Nephron (organoid): ENCODE measurements around the gene RWDD4.
"Not testable (repeated sequence)": the region's sequence is repeated elsewhere in the genome, so short reads cannot be mapped to it uniquely, and the experiment has no call there.

ENCODE experiments used
- H3K27ac Mint-ChIP-seq, 3 experiments: 2 replicates each; pipeline ENCODE4 v1.8.0; 2020; ENCODE audit warnings: mixed read lengths in 3 of 3, mild to moderate bottlenecking in 2 of 3, moderate library complexity in 1 of 3
- H3K27me3 Mint-ChIP-seq: 2 replicates; pipeline ENCODE4 v1.8.0; 2021; ENCODE audit warnings: low read depth, mild to moderate bottlenecking, moderate library complexity, mixed read lengths
- H3K36me3 Mint-ChIP-seq: 2 replicates; pipeline ENCODE4 v1.8.0; 2020; ENCODE audit warnings: low read depth, mixed read lengths
- H3K4me1 Mint-ChIP-seq: 2 replicates; pipeline ENCODE4 v1.8.0; 2020; ENCODE audit warnings: mixed read lengths
- H3K4me3 Mint-ChIP-seq, 3 experiments: 2 replicates each; pipeline ENCODE4 v1.8.0; 2020; ENCODE audit warnings: mild to moderate bottlenecking in 3 of 3, mixed read lengths in 3 of 3, moderate library complexity in 2 of 3
- H3K9me3 Mint-ChIP-seq: 2 replicates; pipeline ENCODE4 v1.8.0; 2020; ENCODE audit warnings: mixed read lengths
- TF ChIP-seq, protein P1 (sequence below), 3 experiments: fragments of 200-600 bp; sonication (generic); IDR thresholded peaks; one replicate each; pipeline ENCODE4 v1.5.0; 2021; ENCODE audit warnings: antibody characterized with exemption in 3 of 3; ENCODE audit not compliant: unreplicated experiment in 3 of 3

Gene RWDD4

DNA sequence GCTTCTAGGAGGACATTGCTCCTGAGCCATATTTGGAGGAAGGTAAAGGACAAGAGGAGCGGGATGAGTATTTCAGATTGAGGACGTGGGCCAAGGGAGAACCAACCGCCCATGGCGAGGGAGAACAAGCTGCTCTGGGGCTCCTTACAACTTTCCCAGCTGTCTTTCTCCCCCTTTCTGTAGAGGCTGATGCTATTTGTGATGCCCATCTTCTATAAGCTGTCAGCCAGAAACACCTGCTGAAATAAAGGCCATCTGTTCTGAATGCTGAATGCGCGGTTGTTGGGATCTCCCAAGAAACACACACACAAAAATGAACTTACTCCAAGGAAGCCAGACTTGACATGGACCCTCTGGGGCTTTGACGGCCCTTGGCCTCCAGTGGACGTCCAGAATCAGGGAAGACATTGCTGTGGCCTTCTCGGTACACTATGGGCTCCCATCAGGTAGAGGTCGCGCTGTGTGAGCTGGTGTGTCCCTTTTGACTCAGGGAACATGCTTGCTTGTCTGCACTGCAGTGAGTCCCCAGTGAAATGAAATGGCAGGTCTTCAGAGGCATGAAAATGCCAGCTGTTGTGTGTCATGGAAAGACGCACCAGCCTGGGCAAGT, 30.9 kb downstream of the RWDD4 start:
- H3K27ac Mint-ChIP-seq, result peak overlapping the region in 2 of 3 experiments; percentile 12 to 21
- no peaks in the 10 kb centered on the region for H3K9me3 Mint-ChIP-seq
- H3K27me3 Mint-ChIP-seq, result no peaks in the 10 kb centered on the region
- TF ChIP-seq, protein P1, sequence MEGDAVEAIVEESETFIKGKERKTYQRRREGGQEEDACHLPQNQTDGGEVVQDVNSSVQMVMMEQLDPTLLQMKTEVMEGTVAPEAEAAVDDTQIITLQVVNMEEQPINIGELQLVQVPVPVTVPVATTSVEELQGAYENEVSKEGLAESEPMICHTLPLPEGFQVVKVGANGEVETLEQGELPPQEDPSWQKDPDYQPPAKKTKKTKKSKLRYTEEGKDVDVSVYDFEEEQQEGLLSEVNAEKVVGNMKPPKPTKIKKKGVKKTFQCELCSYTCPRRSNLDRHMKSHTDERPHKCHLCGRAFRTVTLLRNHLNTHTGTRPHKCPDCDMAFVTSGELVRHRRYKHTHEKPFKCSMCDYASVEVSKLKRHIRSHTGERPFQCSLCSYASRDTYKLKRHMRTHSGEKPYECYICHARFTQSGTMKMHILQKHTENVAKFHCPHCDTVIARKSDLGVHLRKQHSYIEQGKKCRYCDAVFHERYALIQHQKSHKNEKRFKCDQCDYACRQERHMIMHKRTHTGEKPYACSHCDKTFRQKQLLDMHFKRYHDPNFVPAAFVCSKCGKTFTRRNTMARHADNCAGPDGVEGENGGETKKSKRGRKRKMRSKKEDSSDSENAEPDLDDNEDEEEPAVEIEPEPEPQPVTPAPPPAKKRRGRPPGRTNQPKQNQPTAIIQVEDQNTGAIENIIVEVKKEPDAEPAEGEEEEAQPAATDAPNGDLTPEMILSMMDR (IDR thresholded peaks at IDR 0.05; ENCODE audit: unreplicated experiment in 3 of 3), result no peak
- no peak overlapping the region for H3K4me3 Mint-ChIP-seq
- H3K36me3 Mint-ChIP-seq, result no peaks in the 10 kb centered on the region
- peaks cover 12% of the 10 kb centered on the region for H3K4me1 Mint-ChIP-seq

DNA sequence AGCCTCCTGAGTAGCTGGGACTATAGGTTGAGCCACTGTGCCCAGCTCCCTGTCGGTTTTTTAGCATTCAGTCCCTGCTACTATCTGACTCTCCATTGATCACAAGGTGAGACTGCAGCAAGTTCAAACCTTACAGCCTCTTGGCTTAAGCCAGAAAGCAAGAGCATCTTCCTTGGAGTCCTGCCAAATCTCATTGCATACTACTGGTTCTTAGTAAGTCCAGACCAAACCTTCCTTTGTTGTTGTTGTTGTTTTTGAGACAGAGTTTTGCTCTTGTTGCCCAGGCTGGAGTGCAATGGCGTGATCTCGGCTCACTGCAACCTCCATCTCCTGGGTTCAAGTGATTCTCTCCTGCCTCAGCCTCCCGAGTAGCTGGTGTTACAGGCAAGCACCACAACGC, 31.7 kb downstream of the RWDD4 start:
- peaks cover 12% of the 10 kb centered on the region for H3K4me1 Mint-ChIP-seq
- H3K27me3 Mint-ChIP-seq, H3K4me3 Mint-ChIP-seq: not testable (repeated sequence)

DNA sequence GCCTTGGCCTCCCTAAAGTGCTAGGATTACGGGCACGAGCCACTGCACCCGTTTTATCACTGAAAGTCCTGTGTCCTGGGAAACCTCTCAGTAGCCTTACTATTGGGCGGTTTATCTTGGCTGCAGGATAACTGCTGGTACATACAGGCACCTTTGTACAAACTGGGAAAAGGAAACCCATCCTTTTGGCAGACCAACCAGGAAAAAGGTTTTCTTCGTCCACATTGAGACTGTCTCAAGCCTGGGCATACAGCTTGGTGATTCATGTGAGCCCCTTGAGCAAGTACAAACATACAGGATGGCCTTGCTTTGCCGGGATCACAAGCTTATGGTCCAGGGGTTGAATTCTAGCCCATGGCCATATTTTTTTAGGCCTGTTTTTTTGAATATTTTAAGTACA, 32.8 kb downstream of the RWDD4 start:
- Mint-ChIP-seq H3K27ac (no peak overlapping the region), H3K4me3 (no peak overlapping the region)
- TF ChIP-seq, protein P1 (IDR thresholded peaks at IDR 0.05; ENCODE audit: unreplicated experiment in 3 of 3), result no peak

More for the DNA sequence above, 31.7 kb downstream of the RWDD4 start:
- not testable (repeated sequence) for H3K36me3 Mint-ChIP-seq, H3K9me3 Mint-ChIP-seq, H3K27ac Mint-ChIP-seq

DNA sequence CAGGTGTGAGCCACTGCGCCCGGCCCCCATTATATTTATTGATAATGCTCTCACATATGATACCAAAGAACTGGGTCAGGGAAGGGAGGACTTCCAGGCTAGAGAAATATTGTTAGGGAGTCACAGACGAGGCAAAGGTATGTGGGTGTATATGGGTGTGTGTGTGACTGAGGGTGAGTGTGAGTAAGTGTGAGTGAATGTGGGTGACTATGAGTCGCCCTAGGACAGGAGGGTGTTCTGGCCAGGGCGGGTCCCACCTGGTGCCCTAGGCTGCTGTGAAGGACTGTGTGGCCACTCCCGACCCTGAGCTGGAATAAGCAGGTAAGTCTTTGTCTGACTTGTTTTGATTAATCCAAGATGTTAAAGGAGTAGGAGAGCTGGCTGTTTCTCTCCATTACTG, 34.4 kb downstream of the RWDD4 start:
- Mint-ChIP-seq H3K36me3 (no peaks in the 10 kb centered on the region), H3K27me3 (no peaks in the 10 kb centered on the region), H3K4me3 (no peak overlapping the region), H3K27ac (peak overlapping the region in 1 of 3 experiments; percentile 10), H3K4me1 (peaks cover 21% of the 10 kb centered on the region), H3K9me3 (no peaks in the 10 kb centered on the region)
- TF ChIP-seq, protein P1 (IDR thresholded peaks at IDR 0.05; ENCODE audit: unreplicated experiment in 3 of 3), result no peak

More for the DNA sequence above, 32.8 kb downstream of the RWDD4 start:
- Mint-ChIP-seq H3K27me3 (no peaks in the 10 kb centered on the region), H3K9me3 (no peaks in the 10 kb centered on the region), H3K36me3 (no peaks in the 10 kb centered on the region), H3K4me1 (peaks cover 12% of the 10 kb centered on the region)

DNA sequence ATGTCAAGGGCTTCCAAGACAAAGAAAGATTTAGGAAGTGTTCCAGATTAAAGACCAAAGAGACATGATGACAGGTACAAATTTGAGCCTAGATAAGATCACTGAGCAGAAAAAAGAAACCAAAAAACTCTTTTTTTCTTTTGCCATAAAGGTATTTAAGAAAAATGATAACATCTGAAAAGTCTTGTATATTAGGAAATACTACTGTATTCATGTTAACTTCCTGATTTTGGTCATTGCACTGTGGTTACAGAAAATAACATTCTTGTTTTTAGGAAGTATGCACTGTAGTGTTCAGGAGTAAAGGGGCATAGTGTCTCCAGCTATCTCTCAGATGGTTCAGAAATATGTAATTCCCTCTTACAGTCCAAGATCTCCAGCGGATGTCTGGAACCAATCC, 37.1 kb downstream of the RWDD4 start:
- TF ChIP-seq, protein P1 (IDR thresholded peaks at IDR 0.05; ENCODE audit: unreplicated experiment in 3 of 3), result no peak
- Mint-ChIP-seq H3K4me1 (peaks cover 22% of the 10 kb centered on the region), H3K27ac (no peak overlapping the region), H3K9me3 (no peaks in the 10 kb centered on the region), H3K27me3 (no peaks in the 10 kb centered on the region), H3K36me3 (no peaks in the 10 kb centered on the region), H3K4me3 (no peak overlapping the region)

DNA sequence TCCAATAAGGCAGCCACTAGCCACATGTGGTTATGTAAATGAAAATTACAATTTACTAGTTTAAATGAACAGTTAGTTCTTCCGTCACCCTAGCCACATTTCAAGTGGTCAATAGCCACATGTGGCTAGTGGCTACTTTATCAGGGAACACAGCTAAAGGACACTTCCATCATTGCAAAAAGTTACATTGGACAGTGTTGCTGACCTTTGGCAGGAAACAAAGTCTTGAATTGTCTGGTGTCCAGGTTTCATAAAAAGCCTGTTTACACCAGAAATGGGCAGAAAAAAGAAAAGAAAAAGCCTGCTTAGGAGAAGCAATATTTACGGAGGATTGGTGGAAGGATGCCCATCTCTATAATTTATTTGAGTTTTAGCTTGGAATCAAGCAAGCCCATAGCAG, 38.6 kb downstream of the RWDD4 start:
- H3K9me3 Mint-ChIP-seq, result no peaks in the 10 kb centered on the region
- no peaks in the 10 kb centered on the region for H3K36me3 Mint-ChIP-seq
- H3K27me3 Mint-ChIP-seq, result peaks cover 4% of the 10 kb centered on the region
- H3K4me3 Mint-ChIP-seq, result no peak overlapping the region
- TF ChIP-seq, protein P1 (IDR thresholded peaks at IDR 0.05; ENCODE audit: unreplicated experiment in 3 of 3), result no peak
- peaks cover 22% of the 10 kb centered on the region for H3K4me1 Mint-ChIP-seq
- H3K27ac Mint-ChIP-seq, result peak overlapping the region in 2 of 3 experiments; percentile 22 to 64
